Measurements from ENCODE around the gene BCL11A. TPM values are rescaled to one million over a fixed set of nuclear protein-coding genes. Genes with fewer than 3 reads are reported as not detected.

BCL11A gene
- total RNA-seq, 1 donor from 2014 or later = 46.2 TPM

- DNase-seq (ENCODE audit: low spot score, unreplicated experiment) = no peak
- no peak overlapping the region for H3K27ac Mint-ChIP-seq
- H3K4me3 Mint-ChIP-seq (ENCODE audit: low read depth) = no peak overlapping the region
- TF ChIP-seq, protein P1, sequence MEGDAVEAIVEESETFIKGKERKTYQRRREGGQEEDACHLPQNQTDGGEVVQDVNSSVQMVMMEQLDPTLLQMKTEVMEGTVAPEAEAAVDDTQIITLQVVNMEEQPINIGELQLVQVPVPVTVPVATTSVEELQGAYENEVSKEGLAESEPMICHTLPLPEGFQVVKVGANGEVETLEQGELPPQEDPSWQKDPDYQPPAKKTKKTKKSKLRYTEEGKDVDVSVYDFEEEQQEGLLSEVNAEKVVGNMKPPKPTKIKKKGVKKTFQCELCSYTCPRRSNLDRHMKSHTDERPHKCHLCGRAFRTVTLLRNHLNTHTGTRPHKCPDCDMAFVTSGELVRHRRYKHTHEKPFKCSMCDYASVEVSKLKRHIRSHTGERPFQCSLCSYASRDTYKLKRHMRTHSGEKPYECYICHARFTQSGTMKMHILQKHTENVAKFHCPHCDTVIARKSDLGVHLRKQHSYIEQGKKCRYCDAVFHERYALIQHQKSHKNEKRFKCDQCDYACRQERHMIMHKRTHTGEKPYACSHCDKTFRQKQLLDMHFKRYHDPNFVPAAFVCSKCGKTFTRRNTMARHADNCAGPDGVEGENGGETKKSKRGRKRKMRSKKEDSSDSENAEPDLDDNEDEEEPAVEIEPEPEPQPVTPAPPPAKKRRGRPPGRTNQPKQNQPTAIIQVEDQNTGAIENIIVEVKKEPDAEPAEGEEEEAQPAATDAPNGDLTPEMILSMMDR (IDR thresholded peaks at IDR 0.05; ENCODE audit: unreplicated experiment) = no peak
- H3K9me3 Mint-ChIP-seq (ENCODE audit: low read depth) = no peaks in the 10 kb centered on the region
- peaks cover 2% of the 10 kb centered on the region for H3K27me3 Mint-ChIP-seq
- peaks cover 16% of the 10 kb centered on the region for H3K4me1 Mint-ChIP-seq (ENCODE audit: low read depth)
- peaks cover 9% of the 10 kb centered on the region for H3K36me3 Mint-ChIP-seq (ENCODE audit: insufficient read depth)
These were observed 66.9 kb downstream of the BCL11A start for GRCh38 chr2:60486551-60486950.

GRCh38 chr2:60486067-60486466 is 67.4 kb downstream of the BCL11A start:
- peaks cover 2% of the 10 kb centered on the region for H3K27me3 Mint-ChIP-seq
- no peak for DNase-seq (ENCODE audit: low spot score, unreplicated experiment)
- no peaks in the 10 kb centered on the region for H3K9me3 Mint-ChIP-seq (ENCODE audit: low read depth)
- no peak overlapping the region for H3K4me3 Mint-ChIP-seq (ENCODE audit: low read depth)
- peaks cover 21% of the 10 kb centered on the region for H3K4me1 Mint-ChIP-seq (ENCODE audit: low read depth)
- TF ChIP-seq, protein P1 (IDR thresholded peaks at IDR 0.05; ENCODE audit: unreplicated experiment) = no peak
- peaks cover 9% of the 10 kb centered on the region for H3K36me3 Mint-ChIP-seq (ENCODE audit: insufficient read depth)
- H3K27ac Mint-ChIP-seq = no peak overlapping the region

GRCh38 chr2:60485550-60485949 is 67.9 kb downstream of the BCL11A start:
- H3K36me3 Mint-ChIP-seq (ENCODE audit: insufficient read depth) = peaks cover 7% of the 10 kb centered on the region
- H3K4me3 Mint-ChIP-seq (ENCODE audit: low read depth) = no peak overlapping the region
- TF ChIP-seq, protein P1 (IDR thresholded peaks at IDR 0.05; ENCODE audit: unreplicated experiment) = no peak
- peaks cover 26% of the 10 kb centered on the region for H3K4me1 Mint-ChIP-seq (ENCODE audit: low read depth)
- DNase-seq (ENCODE audit: low spot score, unreplicated experiment) = no peak
- no peak overlapping the region for H3K27ac Mint-ChIP-seq
- peaks cover 2% of the 10 kb centered on the region for H3K27me3 Mint-ChIP-seq
- H3K9me3 Mint-ChIP-seq (ENCODE audit: low read depth) = no peaks in the 10 kb centered on the region

DNA sequence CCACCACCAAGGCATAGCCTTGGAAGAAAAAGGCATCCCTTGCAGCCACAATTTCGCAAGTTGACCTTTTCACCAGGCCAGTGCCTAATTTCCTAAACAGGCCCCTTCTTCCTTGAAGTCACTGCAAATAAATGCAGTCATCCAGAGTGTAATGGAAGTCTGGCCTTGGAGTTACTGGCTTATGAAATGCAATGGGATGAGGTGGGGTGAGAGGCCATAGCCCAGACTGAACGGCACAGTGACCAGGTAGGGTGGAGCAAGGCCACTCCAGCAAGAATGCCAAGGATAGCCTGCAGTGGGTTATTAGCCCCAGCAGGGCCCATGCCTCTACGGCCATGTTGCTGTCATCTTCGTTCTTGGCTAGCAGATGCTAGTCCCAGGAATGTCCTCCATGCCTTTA is 68.4 kb downstream of the BCL11A start:
- Mint-ChIP-seq H3K9me3 (ENCODE audit: low read depth) (no peaks in the 10 kb centered on the region), H3K4me1 (ENCODE audit: low read depth) (peaks cover 31% of the 10 kb centered on the region), H3K36me3 (ENCODE audit: insufficient read depth) (peaks cover 7% of the 10 kb centered on the region), H3K4me3 (ENCODE audit: low read depth) (no peak overlapping the region), H3K27me3 (peaks cover 2% of the 10 kb centered on the region), H3K27ac (no peak overlapping the region)
- TF ChIP-seq, protein P1 (IDR thresholded peaks at IDR 0.05; ENCODE audit: unreplicated experiment) = no peak
- DNase-seq (ENCODE audit: low spot score, unreplicated experiment) = no peak

- no peak overlapping the region for H3K4me3 Mint-ChIP-seq (ENCODE audit: low read depth)
- TF ChIP-seq, protein P1 (IDR thresholded peaks at IDR 0.05; ENCODE audit: unreplicated experiment) = no peak
- H3K27me3 Mint-ChIP-seq = peaks cover 2% of the 10 kb centered on the region
- H3K27ac Mint-ChIP-seq = no peak overlapping the region
- H3K9me3 Mint-ChIP-seq (ENCODE audit: low read depth) = no peaks in the 10 kb centered on the region
- peaks cover 7% of the 10 kb centered on the region for H3K36me3 Mint-ChIP-seq (ENCODE audit: insufficient read depth)
- H3K4me1 Mint-ChIP-seq (ENCODE audit: low read depth) = peaks cover 34% of the 10 kb centered on the region
- no peak for DNase-seq (ENCODE audit: low spot score, unreplicated experiment)
These were observed 69.3 kb downstream of the BCL11A start for GRCh38 chr2:60484133-60484645.

Data from progenitor cell of endocrine pancreas (in vitro differentiated cells).